Heart left ventricle (tissue), 16 donors: Measurements from ENCODE around the gene APMAP. TPM values are rescaled to one million over a fixed set of nuclear protein-coding genes. Genes with fewer than 3 reads are reported as not detected.

Experiments used
- ATAC-seq, 4 donors: fragments of 200-7000 bp; cut with Tn5 transposase; one replicate each; pipeline ENCODE4 v1.9.1; 2020 to 2022; ENCODE audit warnings: moderate library complexity in 4 of 4, mild to moderate bottlenecking in 3 of 4, moderate number of reproducible peaks in 1 of 4
- DNase-seq, 5 donors: peaks; one replicate each; pipeline ENCODE4 v3.0.0-alpha.2; 2020
- H3K27ac ChIP-seq, 12 donors: fragments of 200-600 bp; sonication (generic) in 4 of 12; one replicate each; pipeline versions ENCODE4 v1.5.0 to v1.8.0; 2016 to 2022; ENCODE audit warnings: mild to moderate bottlenecking in 2 of 12
- H3K27me3 ChIP-seq, 9 donors: fragments of 200-600 bp; sonication (generic) in 2 of 9; one replicate each; pipeline versions ENCODE4 v1.5.1 to v1.8.0; 2016 to 2022; ENCODE audit warnings: mild to moderate bottlenecking in 3 of 9
- H3K36me3 ChIP-seq, 9 donors: fragments of 200-600 bp; sonication (generic) in 2 of 9; one replicate each; pipeline versions ENCODE4 v1.5.0 to v1.8.0; 2018 to 2022; ENCODE audit warnings: mild to moderate bottlenecking in 2 of 9
- H3K4me1 ChIP-seq, 12 donors: fragments of 200-600 bp; sonication (generic) in 4 of 12; one replicate each; pipeline versions ENCODE4 v1.5.0 to v1.8.0; 2016 to 2022; ENCODE audit warnings: mild to moderate bottlenecking in 3 of 12
- H3K4me3 ChIP-seq, 12 donors: fragments of 200-600 bp; sonication (generic) in 4 of 12; one replicate each; pipeline versions ENCODE4 v1.5.0 to v1.8.0; 2017 to 2022; ENCODE audit warnings: mild to moderate bottlenecking in 9 of 12, moderate library complexity in 4 of 12
- H3K9me3 ChIP-seq, 12 donors: fragments of 200-600 bp; sonication (generic) in 4 of 12; one replicate each; pipeline versions ENCODE4 v1.5.0 to v1.8.0; 2016 to 2022; ENCODE audit warnings: mild to moderate bottlenecking in 1 of 12
- POLR2A ChIP-seq, 2 donors: fragments of 450-650 bp; IDR thresholded peaks; one replicate each; pipeline ENCODE4 v1.6.1; 2017; ENCODE audit warnings: antibody characterized with exemption in 2 of 2, mild to moderate bottlenecking in 2 of 2, moderate library complexity in 2 of 2
- WGBS, 4 donors: extraction: QIAGEN DNeasy Blood & Tissue Kit in 2 of 4; methylation state at CpG; one replicate each; pipeline versions ENCODE4 v1.1.5 to v1.1.7; 2013 to 2018; 5-methylcytosine and 5-hydroxymethylcytosine counted together
- intact Hi-C, 10 donors: fragments of 100-400 bp; cut with DNase I; formaldehyde crosslinking; loops; one replicate each; pipeline versions ENCODE4 v1.11.1 to v1.14.2; 2022
- polyA plus RNA-seq, 2 donors: library from polyadenylated mRNA; stranded (reverse); fragments of 200-250 nt; gene quantifications; one replicate each; pipeline ENCODE4 v1.2.3, GENCODE V29; 2013
- total RNA-seq, 9 donors: library from RNA; depleted of rRNA in 2 of 9; stranded (reverse); fragments of >200 nt in 2 of 9; fragmentation: NEBNext Ultra II Directional in 3 of 9; extraction: Animal tissue kit (Norgen Biotek cat#: 25700) in 3 of 9; gene quantifications; one replicate each; pipeline versions ENCODE4 v1.1.0 to v1.2.4, GENCODE V29; 2016 to 2023
- TF ChIP-seq, protein P1 (sequence below), 12 donors: fragments of 200-600 bp; sonication (generic) in 4 of 12; IDR thresholded peaks; one replicate each; pipeline versions ENCODE4 v1.5.0 to v1.8.0; 2018 to 2022; ENCODE audit warnings: antibody characterized with exemption in 12 of 12, mild to moderate bottlenecking in 5 of 12
- donor health status: ischemic (EF 13 %, LVEDD 7.1; RV severe dilation, severe dysfunction).
- donor health status: healthy with polysubstance abuse.
- donor health status: DM: no; HTN: yes; CAD: no.
- donor health status: DM: no; HTN: no; CAD: no.
- donor health status: ischemic (EF 25% LVEDD 6.9; RV normal size, moderate dysfunction).
- donor health status: ischemic (EF 25% LVEDD 5.7; RV mildly dilated, moderate dysfunction).
- donor health status: healthy.
- donor health status: DM: yes; HTN: yes; CAD: no.
- donor health status: ischemic (EF 35%, LVEDD 5.7; RV mildly dilated, moderate dysfunction).
- donor health status: nonischemic (EF 11% LVEDD 7.7; RV severe dilation, severe dysfunction).
- donor health status: DM: yes; HTN: yes; CAD: no.
- donor health status: PGD.
- donor health status: ischemic (EF 29% LVEDD 5.4; RV normal size, mild dysfunction).
- donor health status: nonischemic (EF 23%, LVEDD 6.1; RV moderate dilation, normal function).

APMAP gene
- total and polyA plus RNA-seq, 11 donors = 16.2 to 61.3 (median 31.9) TPM

DNA sequence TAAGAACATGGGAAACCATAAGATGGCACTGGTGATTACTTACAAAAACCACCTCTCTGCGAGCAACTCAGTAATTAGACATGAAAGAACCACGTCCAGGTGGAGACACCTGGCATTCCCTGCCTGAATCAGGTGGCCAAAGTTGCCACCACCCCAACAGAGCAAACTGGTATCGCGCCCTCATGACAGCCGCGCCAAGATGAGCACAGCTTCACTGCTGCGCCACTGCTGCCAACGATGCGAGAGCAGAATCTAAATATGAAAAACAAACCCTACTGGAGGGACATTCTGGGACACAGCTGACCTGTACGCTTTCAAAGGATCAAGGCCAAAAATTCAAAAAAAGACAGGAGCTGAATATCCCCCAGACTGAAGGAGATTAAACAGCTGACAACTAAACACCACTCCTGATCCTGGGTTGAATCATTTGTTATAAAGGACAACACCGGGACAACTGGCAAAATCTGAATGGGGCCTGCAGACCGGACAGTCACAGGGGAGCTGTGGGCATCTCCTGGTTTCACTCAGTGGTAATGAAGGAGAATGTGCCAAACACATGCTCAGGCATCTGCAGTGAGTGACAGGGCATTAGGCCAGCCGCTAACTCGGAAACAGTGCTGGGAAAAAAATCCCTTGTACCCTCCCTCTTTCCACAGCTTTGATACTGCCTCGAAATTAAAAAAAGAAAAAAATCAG, 26.1 kb downstream of the APMAP start:
- Histone ChIP-seq H3K27me3 (no peaks in the 10 kb centered on the region), H3K27ac (no peak overlapping the region), H3K9me3 (no peaks in the 10 kb centered on the region), H3K4me3 (no peak overlapping the region), H3K4me1 (peaks cover 0 to 7% (median 0%) of the 10 kb centered on the region in 12 donors), H3K36me3 (peaks cover 0 to 98% (median 87%) of the 10 kb centered on the region in 9 donors)
- 92 to 94% (median 93%) methylated on average over 15 of the region's 15 CpGs for WGBS, 4 donors
- ATAC-seq = no peak
- intact Hi-C loops = loop anchor here in 1 of 10 donors (10.0 kb wide), 1 partner anchor 48 kb away; no protein-coding TSS in a partner anchor
- TF ChIP-seq, protein P1, sequence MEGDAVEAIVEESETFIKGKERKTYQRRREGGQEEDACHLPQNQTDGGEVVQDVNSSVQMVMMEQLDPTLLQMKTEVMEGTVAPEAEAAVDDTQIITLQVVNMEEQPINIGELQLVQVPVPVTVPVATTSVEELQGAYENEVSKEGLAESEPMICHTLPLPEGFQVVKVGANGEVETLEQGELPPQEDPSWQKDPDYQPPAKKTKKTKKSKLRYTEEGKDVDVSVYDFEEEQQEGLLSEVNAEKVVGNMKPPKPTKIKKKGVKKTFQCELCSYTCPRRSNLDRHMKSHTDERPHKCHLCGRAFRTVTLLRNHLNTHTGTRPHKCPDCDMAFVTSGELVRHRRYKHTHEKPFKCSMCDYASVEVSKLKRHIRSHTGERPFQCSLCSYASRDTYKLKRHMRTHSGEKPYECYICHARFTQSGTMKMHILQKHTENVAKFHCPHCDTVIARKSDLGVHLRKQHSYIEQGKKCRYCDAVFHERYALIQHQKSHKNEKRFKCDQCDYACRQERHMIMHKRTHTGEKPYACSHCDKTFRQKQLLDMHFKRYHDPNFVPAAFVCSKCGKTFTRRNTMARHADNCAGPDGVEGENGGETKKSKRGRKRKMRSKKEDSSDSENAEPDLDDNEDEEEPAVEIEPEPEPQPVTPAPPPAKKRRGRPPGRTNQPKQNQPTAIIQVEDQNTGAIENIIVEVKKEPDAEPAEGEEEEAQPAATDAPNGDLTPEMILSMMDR (IDR thresholded peaks at IDR 0.05) = no peak
- no peak for TF ChIP-seq POLR2A (IDR thresholded peaks at IDR 0.05)
- no peak for DNase-seq

- intact Hi-C loops = loop anchor here in 1 of 10 donors (10.0 kb wide), 1 partner anchor 50 kb away; no protein-coding TSS in a partner anchor
These were observed 27.3 kb downstream of the APMAP start for GRCh38 chr20:24965065-24965919.

GRCh38 chr20:24964506-24964840, 28.1 kb downstream of the APMAP start:
- no peak for DNase-seq
- H3K27me3 ChIP-seq = no peaks in the 10 kb centered on the region
- intact Hi-C loops = loop anchor here in 1 of 10 donors (10.0 kb wide), 1 partner anchor 50 kb away; no protein-coding TSS in a partner anchor
- no peak for ATAC-seq
- H3K36me3 ChIP-seq = peaks cover 0 to 98% (median 87%) of the 10 kb centered on the region in 9 donors
- peaks cover 0 to 5% (median 0%) of the 10 kb centered on the region in 12 donors for H3K4me1 ChIP-seq
- H3K9me3 ChIP-seq = no peaks in the 10 kb centered on the region
- 89 to 93% (median 90%) methylated on average over 9 of the region's 9 CpGs for WGBS, 4 donors
- H3K4me3 ChIP-seq = no peak overlapping the region
- no peak for TF ChIP-seq POLR2A (IDR thresholded peaks at IDR 0.05)
- TF ChIP-seq, protein P1 (IDR thresholded peaks at IDR 0.05) = no peak
- no peak overlapping the region for H3K27ac ChIP-seq

More at GRCh38 chr20:24965065-24965919, 27.3 kb downstream of the APMAP start:
- DNase-seq = no peak
- TF ChIP-seq, protein P1 (IDR thresholded peaks at IDR 0.05) = no peak
- TF ChIP-seq POLR2A (IDR thresholded peaks at IDR 0.05) = no peak
- Histone ChIP-seq H3K27ac (no peak overlapping the region), H3K4me3 (no peak overlapping the region), H3K4me1 (peaks cover 0 to 4% (median 0%) of the 10 kb centered on the region in 12 donors), H3K36me3 (peaks cover 0 to 98% (median 87%) of the 10 kb centered on the region in 9 donors), H3K9me3 (no peaks in the 10 kb centered on the region), H3K27me3 (no peaks in the 10 kb centered on the region)
- ATAC-seq = peak in 1 of 4 donors; percentile 29
- 86 to 95% (median 93%) methylated on average over 6 to 7 of the region's 7 CpGs for whole genome bisulfite sequencing, 4 donors
